Mucosa of rectum (tissue), 2 donors: ENCODE measurements around the gene GPR107.

Source experiments
- H3K27ac ChIP-seq, 2 donors: one replicate each; pipeline ENCODE4 v1.7.0; 2013; ENCODE audit warnings: inconsistent platforms in 2 of 2, low read depth in 2 of 2, low read length in 2 of 2
- H3K27me3 ChIP-seq, 2 donors: one replicate each; pipeline ENCODE4 v1.7.0; 2013; ENCODE audit warnings: low read length in 2 of 2; ENCODE audit not compliant: control insufficient read depth in 2 of 2, insufficient read depth in 2 of 2
- H3K36me3 ChIP-seq, 2 donors: one replicate each; pipeline ENCODE4 v1.7.0; 2013; ENCODE audit warnings: low read length in 2 of 2; ENCODE audit not compliant: control insufficient read depth in 2 of 2, insufficient read depth in 2 of 2
- H3K4me1 ChIP-seq, 2 donors: one replicate each; pipeline ENCODE4 v1.7.0; 2013; ENCODE audit warnings: low read length in 2 of 2, mild to moderate bottlenecking in 1 of 2; ENCODE audit not compliant: control insufficient read depth in 2 of 2, insufficient read depth in 2 of 2
- H3K4me3 ChIP-seq, 2 donors: one replicate each; pipeline ENCODE4 v1.7.0; 2013; ENCODE audit warnings: low read length in 2 of 2
- H3K9ac ChIP-seq, 2 donors: one replicate each; pipeline ENCODE4 v1.7.0; 2013; ENCODE audit warnings: low read length in 2 of 2, low read depth in 1 of 2, mild to moderate bottlenecking in 1 of 2
- H3K9me3 ChIP-seq, 2 donors: one replicate each; pipeline ENCODE4 v1.7.0; 2013; ENCODE audit warnings: low read length in 2 of 2; ENCODE audit not compliant: control insufficient read depth in 2 of 2
- donor health status: healthy.
- donor health status: Normal muscosa, but diverticular disease.

The GPR107 gene

DNA sequence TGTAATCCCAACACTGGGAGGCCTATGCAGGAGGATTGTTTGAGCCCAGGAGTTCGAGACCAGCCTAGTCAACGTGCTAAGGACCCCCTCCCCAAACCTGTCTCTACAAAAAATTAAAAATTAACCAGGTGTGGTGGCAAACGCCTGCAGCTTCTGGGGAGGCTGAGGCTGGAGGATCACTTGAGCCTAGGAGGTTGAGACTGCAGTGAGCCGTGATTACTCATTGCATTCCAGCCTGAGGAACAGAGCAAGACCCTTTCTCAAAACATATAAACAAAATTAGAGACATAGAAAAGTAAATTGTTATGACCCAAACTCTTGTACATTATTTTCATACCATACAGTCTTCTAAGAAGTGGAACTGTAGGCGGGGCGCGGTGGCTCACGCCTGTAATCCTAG, 1.1 kb downstream of the GPR107 start:
- H3K27ac ChIP-seq: peak overlapping the region; percentile 77 to 89
- peak overlapping the region in 1 of 2 donors; percentile 89 for H3K9ac ChIP-seq
- H3K36me3 ChIP-seq: peaks cover 0 to 4% of the 10 kb centered on the region in 2 donors
- H3K9me3 ChIP-seq: no peaks in the 10 kb centered on the region
- H3K27me3 ChIP-seq: no peaks in the 10 kb centered on the region
- peak overlapping the region; percentile 80 to 93 for H3K4me3 ChIP-seq
- peaks cover 17 to 18% of the 10 kb centered on the region in 2 donors for H3K4me1 ChIP-seq

DNA sequence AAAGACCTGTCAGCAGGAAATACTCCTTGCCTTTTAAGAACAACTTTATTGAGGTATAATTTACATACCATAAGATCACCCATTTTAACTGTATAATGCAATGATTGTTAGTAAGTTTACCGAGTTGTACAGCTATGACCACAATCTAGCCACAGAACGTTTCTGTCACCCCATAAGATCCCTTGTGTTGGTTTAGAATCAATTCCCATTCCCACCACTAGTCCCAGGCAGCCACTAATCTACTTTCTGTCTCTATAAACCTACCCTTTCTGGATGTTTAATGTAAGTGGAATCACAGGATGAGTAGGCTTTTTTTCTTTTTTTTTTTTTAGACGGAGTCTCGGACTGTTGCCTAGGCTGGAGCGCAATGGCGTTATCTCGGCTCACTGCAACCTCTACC, 4.4 kb downstream of the GPR107 start:
- peaks cover 16% of the 10 kb centered on the region in 2 donors for H3K4me1 ChIP-seq
- no peak overlapping the region for H3K9ac ChIP-seq
- H3K9me3 ChIP-seq: no peaks in the 10 kb centered on the region
- no peak overlapping the region for H3K4me3 ChIP-seq
- no peaks in the 10 kb centered on the region for H3K27me3 ChIP-seq
- no peak overlapping the region for H3K27ac ChIP-seq
- peaks cover 0 to 4% of the 10 kb centered on the region in 2 donors for H3K36me3 ChIP-seq

DNA sequence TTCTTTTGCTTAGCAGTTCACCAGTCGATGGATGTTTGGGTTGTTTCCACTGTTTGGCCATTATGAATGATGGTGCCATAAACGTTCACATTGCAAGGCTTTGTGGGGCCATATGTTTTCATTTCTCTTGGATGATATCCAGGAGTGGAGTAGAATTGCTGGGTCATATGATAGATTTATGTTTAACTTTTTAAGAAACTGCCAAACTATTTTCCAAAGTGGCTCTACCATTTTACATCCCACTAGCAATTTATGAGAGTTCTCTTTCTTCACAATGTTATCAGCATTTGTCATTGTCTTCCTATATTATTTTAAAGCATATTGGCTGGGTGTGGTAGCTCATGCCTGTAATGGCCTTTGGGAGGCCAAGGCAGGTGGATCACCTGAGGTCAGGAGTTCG, 5.2 kb downstream of the GPR107 start:
- H3K4me1 ChIP-seq: peaks cover 16% of the 10 kb centered on the region in 2 donors
- H3K9me3 ChIP-seq: no peaks in the 10 kb centered on the region
- H3K9ac ChIP-seq: no peak overlapping the region
- H3K27ac ChIP-seq: peak overlapping the region; percentile 29 to 48
- H3K4me3 ChIP-seq: no peak overlapping the region
- H3K36me3 ChIP-seq: peaks cover 0 to 4% of the 10 kb centered on the region in 2 donors
- H3K27me3 ChIP-seq: no peaks in the 10 kb centered on the region

DNA sequence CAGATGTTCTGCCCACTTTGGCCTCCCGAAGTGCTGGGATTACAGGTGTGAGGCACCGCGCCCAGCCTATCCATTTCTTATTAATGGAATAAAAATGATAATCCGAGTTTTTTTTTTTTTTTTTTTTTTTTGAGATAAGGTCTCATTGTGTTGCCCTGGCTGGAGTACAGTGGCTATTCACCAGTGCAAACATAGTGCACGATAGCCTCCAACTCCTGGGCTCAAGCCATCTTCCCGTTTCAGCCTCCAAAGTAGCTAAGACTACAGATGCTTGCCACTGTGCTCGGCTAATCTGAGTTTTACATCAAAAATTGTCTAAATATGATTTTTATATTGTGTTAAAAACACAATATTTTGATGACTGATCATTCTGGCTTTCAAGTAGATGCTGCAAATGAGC, 6.6 kb downstream of the GPR107 start:
- Histone ChIP-seq H3K27ac (no peak overlapping the region), H3K36me3 (peaks cover 0 to 7% of the 10 kb centered on the region in 2 donors), H3K9ac (no peak overlapping the region), H3K9me3 (no peaks in the 10 kb centered on the region), H3K4me1 (peaks cover 7 to 8% of the 10 kb centered on the region in 2 donors), H3K27me3 (no peaks in the 10 kb centered on the region), H3K4me3 (no peak overlapping the region)

DNA sequence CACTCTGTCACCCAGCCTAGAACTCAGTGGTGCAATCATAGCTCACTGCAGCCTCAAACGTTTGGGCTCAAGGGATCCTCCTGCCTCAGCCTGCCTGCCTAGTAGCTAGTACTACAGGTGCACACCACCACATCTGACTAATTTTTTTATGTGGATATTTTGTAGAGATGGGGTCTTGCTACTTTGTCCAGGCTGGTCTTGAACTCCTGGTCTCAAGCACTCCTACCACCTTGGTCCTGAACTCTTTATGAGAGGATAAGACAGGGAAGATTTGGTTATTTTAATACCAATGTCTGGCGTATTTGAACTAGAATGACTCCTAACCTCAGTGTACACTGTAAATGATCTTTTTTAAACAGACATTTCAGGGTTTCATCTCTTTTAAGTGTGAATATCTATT, 9.0 kb downstream of the GPR107 start:
- H3K36me3 ChIP-seq: peaks cover 0 to 5% of the 10 kb centered on the region in 2 donors
- no peaks in the 10 kb centered on the region for H3K9me3 ChIP-seq
- no peak overlapping the region for H3K27ac ChIP-seq
- no peak overlapping the region for H3K4me3 ChIP-seq
- no peak overlapping the region for H3K9ac ChIP-seq
- no peaks in the 10 kb centered on the region for H3K27me3 ChIP-seq
- H3K4me1 ChIP-seq: peaks cover 7 to 8% of the 10 kb centered on the region in 2 donors

DNA sequence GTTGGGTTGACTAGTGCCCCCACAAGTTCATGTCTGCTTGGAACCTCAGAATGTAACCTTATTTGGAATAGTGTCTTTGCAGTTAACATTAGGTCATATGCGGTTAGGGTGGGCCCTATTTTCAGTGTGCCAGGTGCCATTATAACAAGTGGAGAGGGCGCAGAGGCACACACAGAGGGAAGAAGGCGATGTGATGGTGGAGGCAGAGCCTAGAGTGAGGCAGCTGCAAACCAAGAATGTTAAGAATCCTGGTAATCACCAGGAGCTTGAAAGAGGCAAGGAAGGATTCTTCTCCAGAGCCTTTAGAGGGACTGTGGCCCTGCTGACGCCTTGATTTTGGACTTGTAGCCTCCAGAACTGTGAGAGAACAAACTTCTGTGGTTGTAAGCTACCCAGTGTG, 10.9 kb downstream of the GPR107 start:
- Histone ChIP-seq H3K9ac (no peak overlapping the region), H3K4me3 (no peak overlapping the region), H3K27me3 (no peaks in the 10 kb centered on the region), H3K27ac (no peak overlapping the region), H3K4me1 (peaks cover 0 to 5% of the 10 kb centered on the region in 2 donors), H3K36me3 (peaks cover 0 to 3% of the 10 kb centered on the region in 2 donors), H3K9me3 (no peaks in the 10 kb centered on the region)

DNA sequence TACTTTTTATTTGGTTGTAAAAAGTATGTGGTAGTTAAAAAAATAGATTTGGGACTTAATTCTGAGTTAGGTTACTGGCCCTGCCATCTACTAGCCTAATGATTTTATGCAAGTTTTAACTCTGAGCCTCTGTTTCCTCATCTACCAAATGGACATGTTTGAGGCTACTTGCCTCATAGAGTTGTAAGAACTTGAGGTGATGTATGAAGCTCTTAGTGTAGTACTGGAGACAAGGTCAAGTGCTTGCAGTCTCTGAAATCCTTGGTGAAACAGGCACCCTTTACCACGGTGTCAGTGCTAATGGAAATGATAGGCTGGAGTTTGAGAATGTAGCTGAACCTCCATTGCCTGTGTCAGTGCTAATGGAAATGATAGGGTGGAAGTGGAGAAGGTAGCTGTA, 15.3 kb downstream of the GPR107 start:
- H3K36me3 ChIP-seq: peaks cover 0 to 3% of the 10 kb centered on the region in 2 donors
- no peaks in the 10 kb centered on the region for H3K27me3 ChIP-seq
- H3K4me1 ChIP-seq: peaks cover 0 to 4% of the 10 kb centered on the region in 2 donors
- no peak overlapping the region for H3K9ac ChIP-seq
- H3K4me3 ChIP-seq: no peak overlapping the region
- H3K27ac ChIP-seq: no peak overlapping the region
- H3K9me3 ChIP-seq: no peaks in the 10 kb centered on the region

DNA sequence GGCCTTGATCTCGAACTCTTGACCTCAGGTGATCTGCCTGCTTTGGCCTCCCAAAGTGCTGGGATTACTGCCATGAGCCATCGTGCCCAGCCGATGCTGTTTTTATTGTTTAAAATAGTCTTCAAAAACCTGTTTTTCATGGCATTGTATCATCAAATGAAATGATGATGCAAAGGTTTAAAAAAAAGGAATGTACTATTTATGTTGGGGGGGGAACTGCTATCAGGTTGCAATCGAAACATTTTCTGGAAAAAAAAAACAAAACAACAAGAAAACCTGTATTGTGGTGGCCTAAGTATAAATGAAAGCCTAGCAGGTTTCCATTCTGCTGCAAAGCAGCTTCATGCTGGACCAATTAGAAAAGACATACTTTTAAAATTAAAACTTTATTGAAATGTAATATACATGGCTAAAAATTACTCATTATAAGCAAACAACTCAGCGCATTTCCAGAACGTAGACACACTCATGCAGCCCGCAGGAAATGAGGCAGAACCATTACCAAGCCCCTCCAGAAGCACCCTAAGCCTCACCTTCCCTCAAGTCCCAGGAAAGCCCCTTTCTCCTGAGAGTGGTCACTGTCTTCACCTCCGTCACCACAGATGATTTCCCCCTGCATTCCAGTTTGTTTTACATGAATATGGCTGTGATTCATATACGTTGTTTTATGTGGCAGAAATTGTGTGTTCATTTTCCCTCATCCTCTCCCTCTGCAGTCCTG, 19.0 kb downstream of the GPR107 start:
- Histone ChIP-seq H3K9me3 (no peaks in the 10 kb centered on the region), H3K27ac (no peak overlapping the region), H3K36me3 (peaks cover 8 to 17% of the 10 kb centered on the region in 2 donors), H3K27me3 (no peaks in the 10 kb centered on the region), H3K4me3 (no peak overlapping the region), H3K4me1 (peaks cover 0 to 4% of the 10 kb centered on the region in 2 donors), H3K9ac (no peak overlapping the region)

DNA sequence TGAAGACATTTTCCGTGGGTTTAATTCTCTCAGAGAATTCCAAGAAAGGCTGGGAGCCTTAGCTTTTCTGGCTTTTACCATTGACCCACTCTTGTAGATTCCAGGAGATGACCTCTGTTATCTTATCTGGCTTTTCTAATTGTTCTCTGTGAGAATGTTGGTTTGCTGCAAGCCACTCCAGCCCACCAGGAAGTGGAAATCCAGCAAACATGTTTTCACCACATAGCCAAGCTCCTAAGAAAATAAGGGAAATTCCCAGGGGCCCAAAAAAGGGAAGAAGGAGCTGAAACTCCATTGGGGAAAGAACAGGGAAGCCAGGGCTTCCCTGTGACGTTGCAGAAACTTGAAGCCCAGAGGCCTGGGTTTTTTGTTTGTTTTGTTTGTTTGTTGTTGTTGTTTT, 19.7 kb downstream of the GPR107 start:
- no peak overlapping the region for H3K9ac ChIP-seq
- H3K4me3 ChIP-seq: no peak overlapping the region
- peaks cover 11 to 21% of the 10 kb centered on the region in 2 donors for H3K36me3 ChIP-seq
- no peaks in the 10 kb centered on the region for H3K9me3 ChIP-seq
- no peak overlapping the region for H3K27ac ChIP-seq
- peaks cover 0 to 4% of the 10 kb centered on the region in 2 donors for H3K4me1 ChIP-seq
- H3K27me3 ChIP-seq: no peaks in the 10 kb centered on the region

DNA sequence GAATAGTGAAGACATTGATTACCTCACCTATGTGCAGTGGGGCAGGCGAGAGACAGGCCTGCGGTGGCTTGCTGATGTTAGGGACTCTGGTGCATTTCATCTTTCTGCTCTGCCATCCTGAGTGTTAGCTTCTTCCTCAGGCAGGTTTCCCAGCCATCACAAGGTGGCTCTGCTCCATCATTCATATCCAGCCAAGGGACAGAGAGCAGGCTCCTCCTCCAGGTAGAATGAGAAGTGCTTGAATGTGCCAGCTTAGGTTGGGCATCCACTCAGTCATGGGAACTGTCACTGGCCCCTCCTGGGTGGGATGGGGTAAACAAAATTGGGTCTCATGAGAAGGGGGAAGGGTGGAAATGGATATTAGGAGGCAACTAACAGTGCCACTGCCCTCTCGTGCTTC, 24.8 kb downstream of the GPR107 start:
- no peak overlapping the region for H3K4me3 ChIP-seq
- H3K4me1 ChIP-seq: no peaks in the 10 kb centered on the region
- H3K27ac ChIP-seq: no peak overlapping the region
- H3K36me3 ChIP-seq: peaks cover 34 to 52% of the 10 kb centered on the region in 2 donors
- no peaks in the 10 kb centered on the region for H3K27me3 ChIP-seq
- no peak overlapping the region for H3K9ac ChIP-seq
- no peaks in the 10 kb centered on the region for H3K9me3 ChIP-seq
